ENCODE data around the gene PKDREJ.
"Not testable (repeated sequence)": the region's sequence is repeated elsewhere in the genome, so short reads cannot be mapped to it uniquely, and the experiment has no call there.

The PKDREJ gene, protein sequence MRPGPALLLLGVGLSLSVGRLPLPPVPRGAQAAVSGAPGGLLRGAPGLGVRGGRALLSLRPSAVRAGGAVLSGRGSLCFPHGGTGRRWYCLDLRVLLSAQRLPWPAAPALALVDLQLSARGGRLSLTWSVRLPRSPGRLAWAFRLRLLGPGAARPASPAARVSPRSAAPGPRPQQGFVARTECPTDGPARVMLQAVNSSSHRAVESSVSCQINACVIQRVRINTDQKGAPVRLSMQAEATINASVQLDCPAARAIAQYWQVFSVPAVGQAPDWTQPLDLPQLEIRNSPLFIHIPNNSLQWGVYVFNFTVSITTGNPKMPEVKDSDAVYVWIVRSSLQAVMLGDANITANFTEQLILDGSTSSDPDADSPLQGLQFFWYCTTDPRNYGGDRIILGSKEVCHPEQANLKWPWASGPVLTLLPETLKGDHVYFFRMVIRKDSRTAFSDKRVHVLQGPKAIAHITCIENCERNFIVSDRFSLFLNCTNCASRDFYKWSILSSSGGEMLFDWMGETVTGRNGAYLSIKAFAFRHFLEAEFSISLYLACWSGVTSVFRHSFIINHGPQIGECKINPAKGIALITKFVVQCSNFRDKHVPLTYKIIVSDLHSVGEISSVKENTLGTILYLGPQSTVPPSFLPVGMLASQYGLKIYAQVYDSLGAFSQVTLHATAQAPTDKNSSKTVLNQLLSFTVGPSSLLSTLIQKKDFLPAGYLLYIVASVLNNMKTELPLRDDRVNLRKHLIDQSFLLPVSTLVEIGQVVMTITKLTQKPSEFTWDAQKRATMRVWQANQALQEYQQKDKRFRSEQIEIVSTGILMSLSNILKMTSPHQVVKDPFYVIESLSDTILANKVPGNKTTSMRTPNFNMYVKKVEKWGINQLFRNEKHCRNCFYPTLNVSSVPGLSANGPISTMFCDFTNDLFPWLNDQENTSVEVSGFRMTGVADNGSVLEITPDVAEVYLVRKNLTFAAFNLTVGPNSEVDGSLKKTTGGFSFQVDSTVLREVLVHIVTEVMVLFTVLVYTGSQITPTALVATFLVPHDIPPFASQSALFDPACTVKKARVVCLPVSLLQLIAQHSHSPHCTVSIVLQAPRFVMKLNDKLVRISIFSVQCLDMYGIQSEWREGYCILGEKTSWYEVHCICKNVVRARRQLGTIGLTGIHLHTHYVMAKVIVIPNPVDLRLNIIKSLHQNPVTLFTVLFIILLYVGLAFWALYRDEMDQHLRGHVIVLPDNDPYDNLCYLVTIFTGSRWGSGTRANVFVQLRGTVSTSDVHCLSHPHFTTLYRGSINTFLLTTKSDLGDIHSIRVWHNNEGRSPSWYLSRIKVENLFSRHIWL (N-terminal part only)

GRCh38 chr22:46263216-46263590 is at the start of gene PKDREJ:
Gene PKDREJ, minus strand, starts transcription at chr22:46263343. Its CDS starts 21 bp downstream, at chr22:46263322.
- no peak for DNase-seq (ENCODE audit: low read depth in 1 of 2, low spot score in 1 of 2)

DNA sequence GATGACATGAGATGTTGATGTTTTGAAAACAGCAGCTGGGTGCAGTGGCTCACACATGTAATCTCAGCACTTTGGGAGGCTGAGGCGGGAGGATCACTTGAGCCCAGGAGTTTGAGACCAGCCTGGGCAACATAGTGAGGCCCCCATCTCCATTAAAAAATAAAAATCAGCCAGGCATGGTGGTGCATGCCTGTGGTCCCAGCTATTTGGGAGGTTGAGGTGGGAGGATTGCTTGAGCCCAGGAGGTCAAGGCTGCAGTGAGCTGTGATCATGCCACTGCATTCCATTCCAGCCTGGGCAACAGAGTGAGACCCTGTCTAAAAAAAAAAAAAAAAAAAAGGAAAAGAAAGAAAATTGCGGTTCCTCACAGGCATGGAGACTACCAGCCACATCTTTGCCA is 49.7 kb upstream of the PKDREJ start:
- DNase-seq (ENCODE audit: low read depth in 1 of 2, low spot score in 1 of 2), result not testable (repeated sequence)

DNA sequence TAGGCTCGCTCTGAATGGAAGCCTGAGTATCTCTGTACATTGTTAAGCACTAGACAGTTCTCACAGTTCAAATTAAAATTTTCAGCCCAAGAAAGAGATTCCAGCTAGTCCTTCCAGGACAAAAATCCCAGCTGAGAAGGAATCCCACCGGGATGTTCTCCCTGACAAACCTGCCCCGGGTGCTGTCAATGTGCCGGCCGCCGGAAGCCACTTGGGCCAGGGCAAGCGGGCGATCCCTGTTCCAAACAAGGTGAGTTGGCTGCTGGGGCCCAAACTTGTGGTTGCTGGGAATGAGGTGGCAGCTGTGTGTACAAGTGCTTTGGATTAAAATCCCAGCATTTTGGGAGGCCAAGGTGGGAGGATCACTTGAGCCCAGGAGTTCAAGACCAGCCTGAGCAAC is 48.9 kb upstream of the PKDREJ start:
- DNase-seq (ENCODE audit: low read depth in 1 of 2, low spot score in 1 of 2), result no peak

- no peak for DNase-seq (ENCODE audit: low read depth in 1 of 2, low spot score in 1 of 2)
These were observed 46.5 kb upstream of the PKDREJ start for GRCh38 chr22:46309526-46310085.

- no peak for DNase-seq (ENCODE audit: low read depth in 1 of 2, low spot score in 1 of 2)
These were observed 45.3 kb upstream of the PKDREJ start for GRCh38 chr22:46308283-46308988.

DNA sequence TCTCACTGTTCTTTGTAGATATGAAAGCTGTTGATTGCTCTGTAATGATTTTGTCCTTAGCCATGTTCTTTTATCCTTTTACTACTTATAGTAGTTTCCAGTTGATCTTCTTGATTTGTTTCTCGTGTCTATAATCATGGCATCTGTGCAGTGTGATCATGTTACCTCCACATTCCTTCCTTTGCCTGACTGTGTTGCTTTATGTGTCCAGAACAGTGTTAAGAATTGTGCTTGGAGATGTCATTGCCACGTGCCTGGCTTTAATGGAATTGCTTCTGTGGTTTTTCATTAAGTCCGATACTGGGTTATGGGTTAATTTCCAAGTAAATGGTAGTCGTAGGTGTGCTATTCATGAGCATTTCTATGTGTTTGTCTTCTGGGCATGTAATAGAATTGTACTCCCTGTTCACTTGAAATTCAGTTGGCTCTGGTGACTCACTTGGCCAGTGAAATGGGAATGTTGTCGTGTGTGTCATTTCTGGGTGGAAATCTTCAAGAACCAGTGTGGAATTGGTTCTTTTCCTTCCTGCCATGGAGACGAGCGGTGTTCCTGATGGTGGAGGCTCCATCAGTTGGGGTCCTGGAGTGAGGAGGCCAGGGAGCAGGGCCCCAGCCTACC is 40.3 kb upstream of the PKDREJ start:
- DNase-seq (ENCODE audit: low read depth in 1 of 2, low spot score in 1 of 2), result no peak

- DNase-seq (ENCODE audit: low read depth in 1 of 2, low spot score in 1 of 2), result no peak
These were observed 37.3 kb upstream of the PKDREJ start for GRCh38 chr22:46300491-46300890.

DNA sequence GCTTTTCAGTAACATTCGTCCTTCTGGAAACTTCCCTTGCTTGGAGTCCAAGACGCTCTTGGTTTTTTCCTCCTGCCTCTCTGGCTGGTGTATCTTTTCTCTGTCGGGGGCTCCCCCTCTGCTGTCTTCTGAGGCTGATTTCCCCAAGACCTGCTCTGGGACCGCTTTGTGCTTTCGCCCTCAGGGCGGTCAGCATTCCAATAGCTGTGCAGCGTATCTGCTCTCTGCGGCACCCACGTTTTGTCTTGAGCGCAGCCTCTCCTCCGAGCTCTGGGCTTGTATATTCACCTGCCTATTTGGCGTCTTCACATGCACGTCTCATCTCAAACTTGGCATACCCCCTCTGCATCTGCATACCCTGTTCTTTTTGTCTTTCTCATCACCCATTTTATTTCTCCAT is 36.0 kb upstream of the PKDREJ start:
- DNase-seq (ENCODE audit: low read depth in 1 of 2, low spot score in 1 of 2), result no peak

DNA sequence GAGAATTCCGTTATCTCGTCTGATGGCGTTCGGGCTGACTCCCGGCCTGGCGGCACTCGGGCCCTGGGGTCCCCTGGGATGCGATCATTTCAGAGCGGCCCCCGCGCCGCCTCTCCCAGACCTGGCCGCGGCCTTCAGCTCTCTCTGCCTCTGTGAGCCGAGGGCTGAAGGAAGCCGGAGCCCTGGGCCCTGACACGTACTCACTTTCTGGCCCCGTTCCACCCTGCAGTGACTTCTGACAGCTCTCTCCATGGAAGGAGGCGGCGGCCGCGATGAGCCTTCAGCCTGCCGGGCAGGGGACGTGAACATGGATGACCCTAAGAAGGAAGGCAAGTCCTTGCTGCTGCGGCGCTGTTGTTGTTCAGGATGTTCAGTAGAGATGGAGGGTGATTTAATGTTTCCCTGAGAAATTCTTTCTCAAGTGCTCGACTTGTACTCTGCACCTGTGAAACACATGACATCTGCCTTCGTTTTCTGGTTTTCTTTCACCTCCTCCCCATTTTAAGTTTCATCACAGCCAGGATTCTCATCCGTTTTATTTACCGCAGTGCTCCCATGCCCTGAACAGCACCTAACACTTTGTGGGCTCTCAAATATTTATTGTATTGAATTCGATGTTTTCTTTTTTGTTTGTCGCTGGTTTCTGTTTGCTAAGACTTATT is 34.1 kb upstream of the PKDREJ start:
- no peak for DNase-seq (ENCODE audit: low read depth in 1 of 2, low spot score in 1 of 2)

- peak; percentile 92 to 96 for DNase-seq (ENCODE audit: low read depth in 1 of 2, low spot score in 1 of 2)
These were observed 33.4 kb upstream of the PKDREJ start, which contains the start of gene GTSE1 for GRCh38 chr22:46296257-46297150. Gene GTSE1, plus strand, starts transcription at chr22:46296870. Its CDS starts 531 bp downstream, at chr22:46297401.

GRCh38 chr22:46295277-46295971 is 32.3 kb upstream of the PKDREJ start:
- no peak for DNase-seq (ENCODE audit: low read depth in 1 of 2, low spot score in 1 of 2)

- no peak for DNase-seq (ENCODE audit: low read depth in 1 of 2, low spot score in 1 of 2)
These were observed 31.6 kb upstream of the PKDREJ start for GRCh38 chr22:46294784-46295183.

- DNase-seq (ENCODE audit: low read depth in 1 of 2, low spot score in 1 of 2), result no peak
These were observed 30.6 kb upstream of the PKDREJ start for GRCh38 chr22:46293577-46294260.

DNA sequence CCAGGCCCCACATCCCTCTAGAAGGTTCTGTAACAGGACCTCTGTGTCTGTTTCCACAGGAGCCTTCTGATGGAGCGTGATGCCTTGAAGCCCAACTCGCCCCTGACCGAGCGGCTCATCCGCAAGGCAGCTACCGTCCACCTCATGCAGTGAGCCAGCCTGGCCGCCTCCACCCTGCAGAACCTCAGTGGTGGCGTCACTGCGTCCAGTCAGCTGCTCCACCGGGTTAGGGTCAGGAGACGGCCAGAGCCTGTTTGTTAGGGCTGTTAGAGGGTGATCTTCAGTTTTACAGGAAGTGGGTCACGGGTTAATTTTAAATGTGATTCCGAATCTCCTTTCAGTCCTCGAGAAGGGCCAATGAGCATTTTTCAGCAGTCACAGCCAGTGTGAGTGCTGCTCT is 29.6 kb upstream of the PKDREJ start:
- no peak for DNase-seq (ENCODE audit: low read depth in 1 of 2, low spot score in 1 of 2)

DNA sequence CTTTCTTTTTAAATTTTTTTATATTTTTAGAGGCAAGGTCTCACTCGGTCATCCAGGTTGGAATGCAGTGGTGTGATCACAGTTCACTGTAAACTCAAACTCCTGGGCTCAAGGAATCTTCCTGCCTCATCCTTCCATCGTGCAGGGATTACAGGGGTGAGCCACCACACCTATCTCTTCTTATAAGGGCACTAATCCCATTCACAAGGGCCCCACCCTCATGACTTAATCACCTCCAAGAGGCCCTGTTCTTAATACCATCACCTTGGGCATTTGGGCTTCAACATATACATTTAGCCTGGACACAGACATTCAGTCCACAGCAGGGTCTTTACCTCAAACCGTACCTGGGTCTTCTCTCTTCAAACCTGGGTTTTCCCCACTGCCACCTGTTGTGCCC is 29.0 kb upstream of the PKDREJ start:
- DNase-seq (ENCODE audit: low read depth in 1 of 2, low spot score in 1 of 2), result no peak

GRCh38 chr22:46290843-46291785 is 28.0 kb upstream of the PKDREJ start:
- no peak for DNase-seq (ENCODE audit: low read depth in 1 of 2, low spot score in 1 of 2)
